GM12891 (cell line): ENCODE results near the gene LRRC15.

Experiments used
- POLR2A ChIP-seq: IDR thresholded peaks from 2 replicates; pipeline ENCODE4 v1.6.1; 2011; ENCODE audit warnings: low read depth, low read length, control low read depth
- TAF1 ChIP-seq: IDR thresholded peaks from 2 replicates; pipeline ENCODE4 v1.6.1; 2011; ENCODE audit warnings: low read depth, low read length, control low read depth

GRCh38 chr3:194364652-194365434, 4.7 kb downstream of the LRRC15 start:
- TF ChIP-seq POLR2A (no peak), TAF1 (no peak)
